Measurements from ENCODE around the gene AGT. TPM values are rescaled to one million over a fixed set of nuclear protein-coding genes. Genes with fewer than 3 reads are reported as not detected.

AGT gene
- total RNA-seq, 1 experiment from 2014 or later, result not detected

DNA sequence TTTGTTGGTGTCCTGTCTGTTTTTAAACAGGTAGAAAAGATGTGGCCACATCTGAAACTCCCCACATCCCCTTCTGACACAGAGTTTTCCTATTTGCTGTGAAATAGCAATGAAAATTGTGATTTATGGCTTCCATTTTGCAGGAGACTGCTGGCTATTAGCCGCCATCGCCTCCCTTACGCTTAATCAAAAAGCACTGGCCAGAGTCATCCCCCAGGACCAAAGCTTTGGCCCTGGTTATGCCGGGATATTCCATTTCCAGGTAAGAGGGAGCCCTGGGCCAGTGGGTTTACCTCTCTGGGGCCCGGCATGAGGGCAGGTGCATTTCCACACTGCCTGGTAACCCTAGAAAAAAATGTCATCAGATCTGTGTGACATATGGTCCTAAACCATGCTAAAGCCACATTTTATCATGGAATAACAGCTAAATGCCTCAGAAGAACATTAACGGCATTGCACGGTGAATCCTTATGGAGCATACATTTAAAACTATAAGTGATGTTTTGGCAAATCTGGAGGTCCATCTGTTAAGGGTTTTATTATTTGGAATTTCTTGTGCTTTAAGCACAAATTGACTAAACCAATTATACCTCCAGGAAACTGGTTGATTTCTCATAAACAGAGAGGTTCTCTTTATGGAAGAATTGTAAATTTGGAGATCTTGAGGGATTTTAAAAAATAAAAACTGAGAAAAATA lies 45.6 kb upstream of the AGT start:
- no peak overlapping the region for H3K4me2 ChIP-seq (ENCODE audit: low read length)
- ChIA-PET CTCF (no interaction called here), POLR2A (ENCODE audit: unreplicated experiment) (no interaction called here)
- intact Hi-C loops (cut with micrococcal nuclease), result no loop called here
- no peak overlapping the region for H2AFZ ChIP-seq (ENCODE audit: low read length)
- no peak overlapping the region for H3K27ac ChIP-seq (ENCODE audit: low read length)
- no peak overlapping the region for H3K9ac ChIP-seq (ENCODE audit: low read length)
- H3F3A ChIP-seq (ENCODE audit: low read length, unreplicated experiment), result no peaks in the 10 kb centered on the region
- no peak for ATAC-seq
- H3K4me1 ChIP-seq (ENCODE audit: insufficient read depth, low read length), result peaks cover 9% of the 10 kb centered on the region
- H3K79me2 ChIP-seq (ENCODE audit: low read length), result no peaks in the 10 kb centered on the region
- no peak for DNase-seq
- no peak overlapping the region for H3K4me3 ChIP-seq (ENCODE audit: low read length)
- no peaks in the 10 kb centered on the region for H3K27me3 ChIP-seq (ENCODE audit: low read length)
- no peaks in the 10 kb centered on the region for H4K20me1 ChIP-seq (ENCODE audit: low read length)
- H3K9me2 ChIP-seq (replicated peaks; ENCODE audit: low read length), result no peaks in the 10 kb centered on the region
- no peaks in the 10 kb centered on the region for H3K9me3 ChIP-seq (ENCODE audit: low read length)
- no peaks in the 10 kb centered on the region for H3K36me3 ChIP-seq (ENCODE audit: low read depth, low read length)
- BruUV-seq (replicated peaks), result no TSS peak
- TF ChIP-seq, protein P1, sequence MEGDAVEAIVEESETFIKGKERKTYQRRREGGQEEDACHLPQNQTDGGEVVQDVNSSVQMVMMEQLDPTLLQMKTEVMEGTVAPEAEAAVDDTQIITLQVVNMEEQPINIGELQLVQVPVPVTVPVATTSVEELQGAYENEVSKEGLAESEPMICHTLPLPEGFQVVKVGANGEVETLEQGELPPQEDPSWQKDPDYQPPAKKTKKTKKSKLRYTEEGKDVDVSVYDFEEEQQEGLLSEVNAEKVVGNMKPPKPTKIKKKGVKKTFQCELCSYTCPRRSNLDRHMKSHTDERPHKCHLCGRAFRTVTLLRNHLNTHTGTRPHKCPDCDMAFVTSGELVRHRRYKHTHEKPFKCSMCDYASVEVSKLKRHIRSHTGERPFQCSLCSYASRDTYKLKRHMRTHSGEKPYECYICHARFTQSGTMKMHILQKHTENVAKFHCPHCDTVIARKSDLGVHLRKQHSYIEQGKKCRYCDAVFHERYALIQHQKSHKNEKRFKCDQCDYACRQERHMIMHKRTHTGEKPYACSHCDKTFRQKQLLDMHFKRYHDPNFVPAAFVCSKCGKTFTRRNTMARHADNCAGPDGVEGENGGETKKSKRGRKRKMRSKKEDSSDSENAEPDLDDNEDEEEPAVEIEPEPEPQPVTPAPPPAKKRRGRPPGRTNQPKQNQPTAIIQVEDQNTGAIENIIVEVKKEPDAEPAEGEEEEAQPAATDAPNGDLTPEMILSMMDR (conservative IDR thresholded peaks at IDR 0.05; ENCODE audit: low read depth, low read length), result no peak
- no peak for TF ChIP-seq EZH2phosphoT487 (IDR thresholded peaks at IDR 0.05; ENCODE audit: borderline replicate concordance, low read length)
- TF ChIP-seq EZH2 (IDR thresholded peaks at IDR 0.05; ENCODE audit: low read length, unreplicated experiment), result no peak

DNA sequence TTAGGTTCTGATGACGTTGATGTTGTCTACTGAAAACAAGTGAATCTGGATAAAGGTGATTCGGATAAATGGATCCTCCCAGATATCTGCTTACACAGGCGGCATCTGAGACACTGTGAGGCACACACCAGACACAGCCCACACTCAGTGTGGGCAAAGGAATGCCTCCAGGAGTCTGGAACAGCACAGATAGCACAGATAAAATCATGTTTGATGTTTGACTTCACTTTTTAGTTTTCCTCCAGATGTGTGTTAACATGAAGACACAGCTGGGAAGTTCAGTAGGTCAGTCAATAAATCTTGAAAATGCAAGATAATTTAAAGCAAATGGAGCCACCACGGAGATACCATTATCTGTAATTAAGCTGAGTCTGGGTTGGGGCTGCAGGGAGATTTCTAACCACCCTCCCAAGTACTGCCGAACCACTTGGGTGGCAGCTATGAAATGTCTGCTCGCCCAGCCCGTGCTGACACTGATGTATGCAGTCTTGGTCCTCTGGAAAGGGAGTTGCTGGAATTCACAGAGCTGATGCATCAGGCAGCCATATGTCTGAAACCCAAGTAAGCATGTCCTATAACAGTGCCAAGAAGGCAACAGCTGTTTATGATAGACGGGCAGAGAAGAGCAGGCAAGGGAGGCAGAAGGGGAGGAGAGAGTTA lies 44.9 kb upstream of the AGT start:
- intact Hi-C loops (cut with micrococcal nuclease), result no loop called here
- Histone ChIP-seq H3K79me2 (ENCODE audit: low read length) (no peaks in the 10 kb centered on the region), H3K4me2 (ENCODE audit: low read length) (no peak overlapping the region), H3K9me3 (ENCODE audit: low read length) (no peaks in the 10 kb centered on the region), H4K20me1 (ENCODE audit: low read length) (no peaks in the 10 kb centered on the region), H3F3A (ENCODE audit: low read length, unreplicated experiment) (no peaks in the 10 kb centered on the region), H3K4me3 (ENCODE audit: low read length) (no peak overlapping the region), H3K4me1 (ENCODE audit: insufficient read depth, low read length) (peaks cover 12% of the 10 kb centered on the region), H2AFZ (ENCODE audit: low read length) (no peak overlapping the region), H3K9me2 (replicated peaks; ENCODE audit: low read length) (no peaks in the 10 kb centered on the region), H3K27me3 (ENCODE audit: low read length) (no peaks in the 10 kb centered on the region), H3K27ac (ENCODE audit: low read length) (no peak overlapping the region), H3K36me3 (ENCODE audit: low read depth, low read length) (no peaks in the 10 kb centered on the region), H3K9ac (ENCODE audit: low read length) (no peak overlapping the region)
- BruUV-seq (replicated peaks), result no TSS peak
- POLR2A ChIA-PET (ENCODE audit: unreplicated experiment), result no interaction called here
- DNase-seq (no peak), ATAC-seq (no peak)
- TF ChIP-seq, protein P1 (conservative IDR thresholded peaks at IDR 0.05; ENCODE audit: low read depth, low read length), result no peak
- TF ChIP-seq EZH2phosphoT487 (IDR thresholded peaks at IDR 0.05; ENCODE audit: borderline replicate concordance, low read length), result no peak
- no peak for TF ChIP-seq EZH2 (IDR thresholded peaks at IDR 0.05; ENCODE audit: low read length, unreplicated experiment)
- CTCF ChIA-PET, result no interaction called here

All from PC-3 (cell line).